ENCODE data around the gene FOXR2. TPM values are rescaled to one million over a fixed set of nuclear protein-coding genes. Genes with fewer than 3 reads are reported as not detected.

The FOXR2 gene
- not detected for total RNA-seq

- no peaks in the 10 kb centered on the region for H3K9me3 ChIP-seq
- no peaks in the 10 kb centered on the region for H3K4me1 ChIP-seq
These were observed at the start of gene FOXR2 for GRCh38 chrX:55623100-55623499. FOXR2 (plus strand) TSS chrX:55623400; CDS start chrX:55623712, 312 bp downstream.

GRCh38 chrX:55579115-55579514 is 44.1 kb upstream of the FOXR2 start:
- H3K4me1 ChIP-seq, result no peaks in the 10 kb centered on the region
- DNase-seq, result no peak
- TF ChIP-seq POLR2A (IDR thresholded peaks at IDR 0.05) (no peak), CTCF (IDR thresholded peaks at IDR 0.05) (no peak)

More at GRCh38 chrX:55623100-55623499, at the start of gene FOXR2:
- Histone ChIP-seq H3K4me3 (no peak within 1 kb of the TSS), H3K36me3 (no peaks in the 10 kb centered on the region), H3K27ac (no peak within 1 kb of the TSS), H3K27me3 (no peaks in the 10 kb centered on the region)
- no peak for DNase-seq
- TF ChIP-seq POLR2A (IDR thresholded peaks at IDR 0.05) (no peak), CTCF (IDR thresholded peaks at IDR 0.05) (no peak)

GRCh38 chrX:55582447-55582846 is 40.8 kb upstream of the FOXR2 start:
- Histone ChIP-seq H3K36me3 (no peaks in the 10 kb centered on the region), H3K27ac (no peak overlapping the region), H3K4me1 (no peaks in the 10 kb centered on the region), H3K4me3 (no peak overlapping the region), H3K9me3 (no peaks in the 10 kb centered on the region), H3K27me3 (no peaks in the 10 kb centered on the region)
- DNase-seq, result no peak
- TF ChIP-seq CTCF (IDR thresholded peaks at IDR 0.05) (no peak), POLR2A (IDR thresholded peaks at IDR 0.05) (no peak)

More at GRCh38 chrX:55579115-55579514, 44.1 kb upstream of the FOXR2 start:
- no peaks in the 10 kb centered on the region for H3K27me3 ChIP-seq
- no peaks in the 10 kb centered on the region for H3K36me3 ChIP-seq
- no peak overlapping the region for H3K4me3 ChIP-seq
- H3K9me3 ChIP-seq, result no peaks in the 10 kb centered on the region
- H3K27ac ChIP-seq, result no peak overlapping the region

GRCh38 chrX:55593296-55593695 is 29.9 kb upstream of the FOXR2 start:
- H3K27me3 ChIP-seq, result no peaks in the 10 kb centered on the region
- H3K4me1 ChIP-seq, result no peaks in the 10 kb centered on the region
- no peaks in the 10 kb centered on the region for H3K36me3 ChIP-seq
- no peaks in the 10 kb centered on the region for H3K9me3 ChIP-seq
- no peak overlapping the region for H3K4me3 ChIP-seq
- no peak for DNase-seq
- H3K27ac ChIP-seq, result no peak overlapping the region
- TF ChIP-seq POLR2A (IDR thresholded peaks at IDR 0.05), result no peak
- TF ChIP-seq CTCF (IDR thresholded peaks at IDR 0.05), result no peak

- Histone ChIP-seq H3K27ac (no peak overlapping the region), H3K4me1 (no peaks in the 10 kb centered on the region), H3K27me3 (no peaks in the 10 kb centered on the region), H3K36me3 (no peaks in the 10 kb centered on the region), H3K4me3 (no peak overlapping the region), H3K9me3 (no peaks in the 10 kb centered on the region)
- no peak for TF ChIP-seq CTCF (IDR thresholded peaks at IDR 0.05)
- TF ChIP-seq POLR2A (IDR thresholded peaks at IDR 0.05), result no peak
- DNase-seq, result no peak
These were observed 29.4 kb upstream of the FOXR2 start for GRCh38 chrX:55593756-55594257.

GRCh38 chrX:55598333-55598732 is 24.9 kb upstream of the FOXR2 start:
- Histone ChIP-seq H3K36me3 (no peaks in the 10 kb centered on the region), H3K4me3 (no peak overlapping the region), H3K27me3 (no peaks in the 10 kb centered on the region), H3K9me3 (no peaks in the 10 kb centered on the region), H3K27ac (no peak overlapping the region), H3K4me1 (no peaks in the 10 kb centered on the region)
- DNase-seq, result no peak
- TF ChIP-seq POLR2A (IDR thresholded peaks at IDR 0.05) (no peak), CTCF (IDR thresholded peaks at IDR 0.05) (no peak)

All from Peyer's patch (tissue), 4 donors.